Eye (tissue), 1 donor: Measurements from ENCODE around the gene SPAG6.
"Not testable (repeated sequence)": the region's sequence is repeated elsewhere in the genome, so short reads cannot be mapped to it uniquely, and the experiment has no call there.

Source experiments
- DNase-seq: peaks from one replicate; pipeline ENCODE4 v3.0.0-alpha.2; 2015

SPAG6 gene

DNA sequence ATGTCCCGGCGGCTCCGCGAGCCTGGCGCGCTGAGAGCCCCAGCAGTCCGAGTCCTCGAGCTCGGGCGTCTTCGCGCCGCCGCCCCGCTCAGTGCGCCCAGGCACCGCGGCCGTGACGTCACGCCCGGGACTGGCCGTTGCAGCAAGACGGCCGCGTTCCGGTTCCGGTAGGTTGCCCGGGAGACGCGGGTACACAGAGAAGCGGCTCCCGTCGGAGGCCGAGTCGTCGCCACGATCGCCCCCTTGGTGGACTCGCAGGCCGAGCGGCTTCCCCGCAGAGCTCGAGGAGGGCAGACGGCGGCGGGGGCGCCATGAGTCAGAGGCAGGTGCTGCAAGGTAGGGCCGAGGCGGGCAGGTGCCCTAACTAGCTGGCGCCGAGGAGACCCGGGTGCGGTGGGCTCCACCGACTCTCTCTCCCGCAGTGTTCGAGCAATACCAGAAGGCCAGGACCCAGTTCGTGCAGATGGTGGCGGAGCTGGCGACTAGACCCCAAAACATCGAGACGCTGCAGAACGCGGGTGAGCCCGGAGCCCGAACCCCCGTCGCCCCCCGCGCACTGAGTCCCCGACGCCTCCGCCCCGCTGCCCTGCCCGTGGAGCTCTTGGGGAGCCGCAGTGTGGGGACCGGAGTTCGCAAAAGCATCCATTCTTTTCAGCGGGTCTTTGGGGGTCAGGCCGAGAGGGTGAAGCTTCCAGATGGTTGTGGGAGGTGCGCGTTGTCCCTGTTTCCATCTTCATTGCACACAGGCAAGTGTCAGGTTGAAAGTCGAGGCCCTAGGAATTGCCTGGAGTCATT is at the start of gene SPAG6:
SPAG6 (plus strand) TSS at position 196 of the 795 bp plus-strand sequence; CDS start at position 312, 116 bp downstream.
- peak; percentile 67 for DNase-seq

DNA sequence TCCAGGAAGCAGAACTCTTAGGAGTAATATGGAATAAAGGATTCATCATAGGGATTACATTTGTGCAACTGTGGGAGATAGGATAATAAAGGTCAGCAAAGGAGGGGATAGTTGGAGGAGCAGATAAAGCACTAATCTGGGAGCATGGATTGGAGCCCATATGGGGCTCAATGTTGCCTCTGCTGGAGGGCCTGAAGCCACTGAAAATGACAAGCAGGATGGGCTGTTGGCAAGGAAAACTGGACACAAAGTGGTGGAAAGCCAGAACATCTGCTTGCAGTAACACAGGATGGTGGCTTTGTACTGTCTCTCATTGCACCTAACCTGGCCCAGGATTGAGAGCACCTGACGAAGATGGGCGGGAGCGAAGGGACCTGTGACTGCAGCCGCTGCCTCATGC is 44.1 kb upstream of the SPAG6 start:
- DNase-seq: no peak

DNA sequence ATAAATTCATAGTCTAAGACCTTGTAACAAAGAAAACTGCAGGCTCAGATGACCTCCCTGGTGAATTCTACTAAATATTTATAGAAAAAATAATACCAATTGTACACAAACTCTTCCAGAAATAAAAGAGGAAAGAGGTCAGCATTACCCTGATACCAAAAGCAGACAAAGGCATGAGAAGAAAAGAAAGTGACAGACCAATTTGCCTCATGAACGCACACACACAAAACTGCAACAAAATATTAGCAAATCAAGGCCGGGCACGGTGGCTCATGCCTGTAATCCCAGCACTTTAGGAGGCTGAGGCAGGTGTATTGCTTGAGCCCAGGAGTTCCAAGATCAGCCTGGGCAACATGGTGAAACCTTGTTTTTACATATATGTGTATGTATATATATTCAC is 41.8 kb upstream of the SPAG6 start:
- DNase-seq: peak; percentile 75

DNA sequence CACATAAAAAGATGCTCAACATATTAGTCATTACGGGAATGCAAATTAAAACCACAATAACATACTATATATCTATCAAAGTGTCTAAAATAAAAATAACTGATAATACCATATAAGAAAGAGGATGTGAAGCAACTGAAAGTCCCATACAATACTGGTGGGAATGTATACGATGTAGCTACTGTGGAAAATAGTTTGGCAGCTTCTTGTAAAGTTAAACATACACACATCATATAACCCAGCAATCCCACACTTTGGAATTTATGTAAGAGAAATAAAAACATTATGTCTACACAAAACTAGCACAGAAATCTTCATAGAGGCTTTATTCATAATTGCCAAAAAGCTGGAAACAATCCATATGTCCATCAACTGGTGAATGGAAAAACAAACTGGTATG is 39.6 kb upstream of the SPAG6 start:
- DNase-seq: no peak

DNA sequence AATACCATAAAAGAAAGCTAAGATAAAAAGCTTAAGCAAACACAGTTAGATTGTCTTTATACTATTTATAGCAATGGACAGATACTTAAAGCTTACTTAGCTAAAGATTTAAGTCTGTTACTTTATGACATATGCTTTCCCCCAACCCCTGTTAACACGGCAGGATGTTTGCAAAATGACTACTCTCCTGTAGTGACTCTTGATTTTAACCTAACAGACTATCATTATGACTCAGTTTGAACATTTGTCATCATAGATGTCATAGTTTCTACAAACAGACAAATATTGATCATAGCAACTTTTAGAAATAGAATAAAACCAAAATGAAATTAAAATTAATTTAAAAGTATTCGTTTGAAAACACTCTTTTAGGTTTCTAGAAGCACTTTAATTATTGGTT is 36.9 kb upstream of the SPAG6 start:
- DNase-seq: no peak

DNA sequence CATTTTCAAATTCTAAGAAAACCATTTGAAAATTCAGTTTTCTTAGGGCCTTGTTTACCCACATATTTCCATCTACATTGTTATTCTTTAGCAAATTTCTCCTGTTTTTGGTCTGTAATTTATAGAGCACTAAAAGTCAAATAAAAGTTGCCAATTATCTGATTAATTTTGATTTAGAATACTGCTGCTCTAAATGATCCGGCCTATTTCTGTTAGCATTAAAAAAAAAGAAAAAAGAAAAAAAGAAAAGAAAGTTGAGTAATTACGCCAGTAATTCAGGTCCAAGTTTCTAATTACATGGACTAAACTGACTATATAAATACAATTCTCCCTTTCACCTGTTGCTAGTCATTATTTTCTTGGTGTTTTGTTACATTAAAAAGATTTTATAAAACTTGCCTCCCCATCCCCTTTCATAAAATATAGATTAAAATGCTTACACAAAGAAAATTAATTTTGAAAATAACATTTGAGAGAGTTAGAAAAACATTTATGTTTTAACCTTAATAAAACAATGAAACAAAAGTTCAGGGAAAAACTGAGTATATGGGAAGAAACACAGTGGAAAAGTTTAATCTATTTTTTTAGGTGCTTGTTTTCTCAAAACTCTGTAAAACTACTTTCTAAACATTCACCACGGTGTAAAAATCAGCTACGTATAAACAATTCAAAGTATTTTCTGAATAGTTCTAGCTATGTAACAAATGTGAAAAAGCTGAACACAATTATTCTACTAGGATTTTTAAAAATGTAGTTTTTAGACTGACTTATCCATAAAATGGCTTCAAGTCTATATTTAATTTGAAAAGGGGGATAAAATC is 35.9 kb upstream of the SPAG6 start:
- DNase-seq: no peak

DNA sequence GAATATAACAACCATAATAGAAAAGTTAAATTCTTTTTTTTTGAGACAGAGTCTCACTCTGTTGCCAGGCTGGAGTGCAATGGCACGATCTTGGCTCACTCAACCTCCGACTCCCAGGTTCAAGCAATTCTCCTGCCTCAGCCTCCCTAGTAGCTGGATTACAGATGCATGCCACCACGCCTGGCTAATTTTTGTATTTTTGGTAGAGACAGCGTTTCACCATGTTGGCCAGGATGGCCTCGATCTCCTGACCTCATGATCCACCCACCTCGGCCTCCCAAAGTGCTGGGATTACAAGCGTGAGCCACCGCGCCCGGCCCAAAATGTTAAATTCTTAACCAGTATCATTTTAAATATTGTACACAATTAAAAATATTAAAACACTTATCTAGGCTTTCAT is 35.3 kb upstream of the SPAG6 start:
- DNase-seq: not testable (repeated sequence)

DNA sequence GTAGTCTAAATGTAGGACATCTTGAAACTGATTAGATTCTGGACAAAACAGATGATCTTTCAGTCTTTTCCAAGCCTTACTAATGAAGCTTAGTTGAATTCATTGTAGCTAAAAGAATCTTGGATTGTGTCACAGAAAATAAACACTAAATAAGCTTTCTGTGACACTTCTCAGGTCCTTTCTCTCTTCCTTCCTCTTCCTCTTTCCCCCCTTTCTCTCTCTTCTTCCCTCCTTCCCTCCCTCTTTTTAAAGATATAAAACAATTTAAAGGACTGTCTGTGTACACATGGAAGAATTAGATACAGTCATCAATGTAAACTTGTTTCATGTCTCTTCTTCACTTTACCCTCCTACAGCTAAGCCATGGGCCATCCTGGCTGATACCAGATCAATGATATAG is 34.4 kb upstream of the SPAG6 start:
- DNase-seq: no peak

DNA sequence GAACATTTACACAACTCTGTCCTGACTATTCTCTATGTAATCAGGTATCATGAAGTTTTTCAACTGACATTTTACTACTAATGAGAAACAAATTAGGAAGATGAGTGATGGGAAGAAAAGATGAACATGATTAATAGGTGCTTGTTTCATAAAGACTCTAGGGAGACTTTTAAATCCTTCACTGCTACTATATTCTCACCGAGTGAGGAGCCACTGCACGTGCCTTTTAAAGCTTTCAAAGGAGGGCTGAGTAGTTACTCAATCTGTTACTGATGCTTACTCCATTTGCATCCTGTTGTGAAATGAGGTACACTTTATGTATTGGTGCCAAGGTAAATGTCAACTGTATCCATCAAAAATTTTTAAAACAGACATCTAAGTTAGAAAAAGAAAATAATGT is 30.4 kb upstream of the SPAG6 start:
- DNase-seq: peak; percentile 8

DNA sequence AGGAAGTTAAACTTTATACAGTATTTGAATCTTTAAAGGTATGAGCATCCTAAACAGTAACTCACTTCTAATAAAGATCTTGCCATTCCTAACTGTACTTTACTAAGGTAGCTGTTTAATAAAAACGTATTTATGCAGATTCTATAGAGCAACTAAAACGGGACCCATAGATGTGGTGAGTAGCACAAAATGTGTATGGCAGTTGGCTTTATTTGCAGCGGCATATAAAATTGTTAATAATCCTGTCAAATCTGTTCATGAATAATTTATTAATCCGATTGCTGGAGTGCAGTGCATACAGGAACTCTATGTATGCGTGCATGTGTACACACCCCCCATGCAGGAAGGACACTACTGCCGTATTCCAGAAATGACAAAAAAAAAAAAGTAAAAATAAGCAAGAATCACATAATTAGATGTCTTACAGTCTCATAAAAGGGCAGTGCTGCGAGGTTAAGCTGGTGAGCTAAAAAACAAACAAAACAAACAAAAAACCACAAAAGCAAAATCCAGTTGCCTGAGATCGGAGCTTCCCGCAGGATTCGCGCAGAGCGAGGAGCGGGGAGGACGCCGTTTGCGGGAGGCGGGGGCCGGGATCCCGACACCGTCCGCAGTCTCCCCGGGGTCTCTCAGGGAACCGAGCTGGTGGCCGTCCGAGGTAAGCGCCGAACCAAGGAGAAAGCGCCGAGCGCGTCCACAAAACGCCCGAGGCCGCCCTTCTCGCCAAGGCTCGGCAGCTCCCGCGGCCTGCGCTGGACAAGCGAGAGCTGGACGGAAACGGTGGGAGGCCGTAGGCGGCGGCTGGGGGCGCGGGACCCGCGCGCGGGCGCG is 29.6 kb upstream of the SPAG6 start:
- DNase-seq: no peak

DNA sequence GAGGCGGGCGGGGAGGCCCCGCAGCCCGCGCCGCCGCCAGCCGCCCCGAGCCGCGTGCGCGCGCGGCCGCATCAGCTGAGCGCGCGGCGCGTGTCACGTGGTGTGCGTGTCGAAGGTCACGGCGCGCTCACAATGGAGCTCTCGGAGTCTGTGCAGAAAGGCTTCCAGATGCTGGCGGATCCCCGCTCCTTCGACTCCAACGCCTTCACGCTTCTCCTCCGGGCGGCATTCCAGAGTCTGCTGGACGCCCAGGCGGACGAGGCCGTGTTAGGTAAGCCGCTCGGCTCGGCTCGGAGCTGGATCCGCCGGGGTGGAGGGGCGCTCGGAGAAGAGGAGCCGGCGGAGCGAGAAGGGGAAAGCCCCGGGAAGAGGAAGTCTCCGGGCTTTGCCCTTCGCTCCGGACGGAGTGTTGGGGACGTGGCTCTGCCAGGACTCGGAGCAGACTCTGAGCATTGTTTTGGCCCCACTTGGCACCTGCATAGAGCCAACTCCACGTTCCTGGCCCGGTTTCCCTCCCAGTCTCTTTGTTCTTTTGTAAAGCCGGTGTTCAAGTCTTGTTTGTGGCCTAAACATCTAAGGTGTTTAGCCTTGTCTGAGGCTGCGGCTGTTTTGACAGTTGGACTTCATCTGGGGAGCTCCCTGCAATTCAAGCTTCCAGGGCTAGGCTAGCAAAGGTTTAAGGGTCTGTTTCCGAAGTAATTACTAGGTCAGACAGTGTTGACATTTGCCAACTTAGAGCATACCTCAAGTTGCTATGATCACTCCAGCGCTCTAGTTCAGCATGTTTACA is 28.8 kb upstream of the SPAG6 start, which contains the start of gene COMMD3:
COMMD3 (plus strand) TSS at position 103 of the 790 bp plus-strand sequence; CDS start at position 133, 30 bp downstream.
- DNase-seq: peak; percentile 97

DNA sequence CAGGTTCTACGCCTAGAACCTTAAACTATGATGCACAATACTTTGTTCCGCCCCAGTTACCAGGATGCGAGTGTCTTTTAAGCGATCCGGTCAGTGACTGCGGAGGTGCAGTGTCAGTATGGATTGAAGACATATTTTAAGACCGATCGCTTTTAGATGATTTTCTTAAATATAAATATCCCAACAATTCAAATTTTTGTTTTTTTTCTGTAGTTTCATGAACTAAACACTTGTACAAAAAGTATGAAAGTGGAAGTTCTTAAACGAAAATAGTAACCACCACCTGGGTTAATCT is 28.3 kb upstream of the SPAG6 start:
- no peak for DNase-seq

DNA sequence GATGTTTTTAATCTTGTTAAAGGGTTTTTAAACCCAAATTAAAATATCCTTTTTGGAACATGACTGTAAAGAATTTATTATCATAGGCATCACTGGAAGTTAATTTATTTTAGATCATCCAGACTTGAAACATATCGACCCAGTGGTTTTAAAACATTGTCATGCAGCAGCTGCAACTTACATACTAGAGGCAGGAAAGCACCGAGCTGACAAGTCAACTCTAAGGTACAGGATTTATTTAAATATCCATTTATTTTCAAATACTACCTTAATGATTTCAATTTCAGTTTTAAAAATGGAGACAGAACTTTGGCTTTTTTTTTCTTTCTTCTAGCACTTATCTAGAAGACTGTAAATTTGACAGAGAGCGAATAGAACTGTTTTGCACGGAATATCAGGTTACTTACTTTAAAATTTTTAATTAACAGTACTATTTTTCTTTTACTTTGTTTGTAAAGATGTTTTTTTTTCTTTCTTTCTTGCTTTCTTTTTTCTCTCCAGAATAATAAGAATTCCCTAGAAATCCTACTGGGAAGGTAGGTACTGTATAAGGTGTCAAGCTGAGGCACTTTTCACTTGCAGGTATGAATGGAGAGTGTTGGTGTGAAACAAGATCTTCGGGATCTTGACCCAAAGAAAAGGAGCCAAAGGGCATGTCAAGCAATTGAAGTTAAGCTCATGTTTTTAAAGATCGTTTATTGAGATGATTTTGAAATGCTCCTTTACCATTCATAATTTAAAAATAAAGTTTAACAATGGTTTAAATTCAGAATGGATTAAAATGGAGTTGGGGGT is 27.3 kb upstream of the SPAG6 start:
- DNase-seq: peak; percentile 30

DNA sequence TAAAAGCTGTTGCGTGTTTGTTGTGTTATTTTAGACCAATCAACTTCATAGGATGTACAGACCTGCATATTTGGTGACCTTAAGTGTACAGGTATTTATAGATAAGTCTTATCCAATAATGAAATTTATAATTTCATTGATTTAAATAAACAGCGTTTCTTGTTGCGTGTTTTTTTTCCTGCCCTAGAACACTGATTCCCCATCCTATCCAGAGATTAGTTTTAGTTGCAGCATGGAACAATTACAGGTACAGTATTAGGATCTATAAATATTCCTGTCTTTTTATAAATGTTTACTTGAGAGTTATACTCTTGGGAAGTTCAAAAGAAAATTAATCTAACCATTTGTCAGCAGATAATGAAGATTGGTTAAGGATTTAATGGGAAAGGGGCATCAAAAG is 26.5 kb upstream of the SPAG6 start:
- peak; percentile 39 for DNase-seq

DNA sequence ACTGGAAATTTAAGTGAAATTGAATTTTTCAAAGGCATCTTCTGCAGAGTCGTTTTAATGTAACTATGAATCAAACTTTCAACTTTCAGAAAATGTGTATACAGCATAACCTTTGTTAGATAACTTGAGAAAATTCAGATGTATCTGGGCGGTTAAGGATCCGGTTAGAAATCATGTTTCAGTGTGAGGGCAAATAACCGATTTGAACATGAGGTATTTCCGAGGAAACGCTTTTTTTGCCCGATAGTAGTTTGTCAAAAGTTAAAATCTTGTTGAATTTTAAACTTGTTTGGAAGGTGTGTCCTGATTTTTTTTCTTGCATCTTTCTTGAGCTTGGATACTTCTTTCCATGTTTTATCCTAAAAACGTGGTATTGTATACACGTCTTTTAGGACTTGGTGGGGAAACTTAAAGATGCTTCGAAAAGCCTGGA is 25.7 kb upstream of the SPAG6 start:
- peak; percentile 78 for DNase-seq

DNA sequence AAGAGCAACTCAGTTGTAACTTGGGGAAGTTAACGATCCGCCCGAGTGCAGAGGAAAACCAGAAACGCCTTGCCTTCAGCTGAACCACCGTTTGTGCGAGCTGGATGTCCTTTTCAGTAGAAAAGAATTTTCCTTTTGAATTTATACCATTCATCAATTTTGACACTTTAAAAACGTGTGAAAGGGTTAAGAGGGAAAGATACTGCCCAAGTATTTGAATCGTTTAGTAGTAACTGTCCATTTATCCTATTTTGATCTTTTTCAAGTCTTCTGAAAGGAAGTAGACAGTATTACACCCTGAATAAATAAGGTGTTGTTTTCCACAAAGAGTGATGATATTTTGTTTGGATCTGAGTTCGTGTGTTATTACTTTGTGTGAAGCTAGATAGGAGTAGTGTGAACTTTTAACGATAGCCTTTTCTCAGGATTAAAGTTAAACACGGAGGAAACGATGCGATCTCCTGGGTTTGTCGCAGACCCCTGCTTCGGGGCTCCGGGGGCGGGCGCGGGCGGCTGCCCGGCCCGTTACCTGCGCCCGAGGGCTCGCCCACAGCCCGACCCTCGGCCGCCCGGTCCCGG is 25.2 kb upstream of the SPAG6 start:
- DNase-seq: peak; percentile 78

DNA sequence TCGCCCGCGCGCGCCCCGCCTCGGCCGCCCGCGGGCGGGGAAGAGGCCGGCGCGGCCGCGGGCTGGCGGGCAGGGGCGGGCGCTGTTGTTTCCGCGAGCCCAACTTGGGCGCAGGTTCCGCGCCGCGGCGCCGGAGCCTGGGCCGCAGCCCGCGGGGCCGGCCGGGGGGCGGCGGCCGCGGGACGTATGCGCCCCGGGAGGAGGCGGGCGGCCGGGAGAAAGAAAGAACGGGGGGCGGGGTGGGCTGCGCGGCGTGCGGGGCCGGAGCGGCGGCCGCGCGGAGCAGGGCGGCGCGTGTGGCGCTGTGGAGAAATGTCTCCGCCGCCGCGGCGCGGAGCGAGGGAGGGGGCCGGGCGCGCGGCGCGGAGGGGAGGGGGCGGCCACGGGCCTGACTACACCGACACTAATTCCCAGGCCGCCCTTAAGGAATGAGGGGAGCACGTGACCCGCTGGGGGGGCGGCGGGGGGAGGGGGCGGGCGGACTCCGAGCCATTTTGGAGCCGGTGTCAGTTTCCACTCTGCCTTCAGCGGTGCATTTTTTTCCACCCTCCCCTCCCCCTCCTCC is 24.6 kb upstream of the SPAG6 start, which contains the start of gene BMI1:
BMI1 (plus strand) TSS at position 509 of the 565 bp plus-strand sequence. CDS start 5,351 bp downstream, outside the sequence.
- DNase-seq: no peak

DNA sequence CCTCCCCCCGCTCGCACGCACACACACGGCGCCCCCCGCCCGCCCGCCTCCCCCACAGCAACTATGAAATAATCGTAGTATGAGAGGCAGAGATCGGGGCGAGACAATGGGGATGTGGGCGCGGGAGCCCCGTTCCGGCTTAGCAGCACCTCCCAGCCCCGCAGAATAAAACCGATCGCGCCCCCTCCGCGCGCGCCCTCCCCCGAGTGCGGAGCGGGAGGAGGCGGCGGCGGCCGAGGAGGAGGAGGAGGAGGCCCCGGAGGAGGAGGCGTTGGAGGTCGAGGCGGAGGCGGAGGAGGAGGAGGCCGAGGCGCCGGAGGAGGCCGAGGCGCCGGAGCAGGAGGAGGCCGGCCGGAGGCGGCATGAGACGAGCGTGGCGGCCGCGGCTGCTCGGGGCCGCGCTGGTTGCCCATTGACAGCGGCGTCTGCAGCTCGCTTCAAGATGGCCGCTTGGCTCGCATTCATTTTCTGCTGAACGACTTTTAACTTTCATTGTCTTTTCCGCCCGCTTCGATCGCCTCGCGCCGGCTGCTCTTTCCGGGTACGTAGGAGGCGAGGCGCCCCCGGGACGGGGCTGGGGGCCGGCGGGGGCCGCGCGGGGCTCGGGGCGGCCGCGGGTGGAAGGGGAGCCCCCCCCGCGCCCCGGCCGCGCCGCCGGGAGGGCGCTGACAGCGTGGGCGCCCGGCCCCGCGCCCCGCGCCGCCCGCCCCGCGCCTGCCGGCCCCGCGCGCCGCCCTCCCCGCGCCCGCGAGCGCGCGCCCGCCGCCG is 24.0 kb upstream of the SPAG6 start:
- DNase-seq: peak; percentile 92

DNA sequence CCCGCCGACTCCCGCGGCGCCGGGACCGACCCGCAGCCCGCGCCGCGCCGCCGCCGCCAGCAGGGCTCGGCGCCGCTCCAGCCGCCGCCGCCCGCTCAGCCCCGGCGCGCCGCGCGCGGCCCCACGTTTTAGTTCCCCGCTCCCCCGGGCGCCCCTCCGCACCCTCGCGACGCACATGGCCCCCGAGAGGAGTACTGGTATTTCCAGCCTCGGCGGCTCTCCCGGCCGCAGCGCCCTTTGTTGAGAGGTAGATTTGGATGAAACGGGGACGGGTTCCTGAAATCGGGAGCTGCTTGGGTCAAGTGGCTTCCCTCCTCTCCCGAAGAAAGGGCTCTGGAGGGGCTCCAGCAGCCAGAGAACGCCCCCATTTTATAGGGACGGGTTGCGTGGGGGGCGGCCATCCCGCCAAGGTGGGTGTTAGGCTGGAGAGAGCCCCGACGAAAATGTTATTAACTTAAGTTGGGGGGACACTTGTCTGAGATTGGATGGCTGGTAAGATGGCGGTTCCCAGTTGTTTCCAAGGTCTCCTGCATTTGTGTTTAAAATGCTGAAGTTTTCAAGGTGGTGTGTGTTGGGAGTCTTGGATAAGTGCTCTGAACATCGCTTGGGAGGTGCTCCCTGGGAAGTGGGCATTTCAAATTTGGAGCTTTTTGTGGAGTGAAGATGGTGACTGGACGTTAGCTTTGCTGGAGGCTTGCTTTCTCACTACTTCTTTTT is 23.2 kb upstream of the SPAG6 start:
- DNase-seq: peak; percentile 78
